KBM-7 (cell line): ENCODE data around the gene IFNA5.

ENCODE experiments used
- DNase-seq: peaks from one replicate; pipeline ENCODE4 v3.0.0-alpha.2; 2015
- in situ Hi-C: fragments of 300-500 bp; cut with MboI; formaldehyde crosslinking; loops from 2 replicates; pipeline ENCODE4 v1.14.3; 2020; ENCODE audit warnings: low sequenced_read_pairs, low pct_unique_long_range_greater_than_20kb, mixed read lengths

Gene IFNA5

DNA sequence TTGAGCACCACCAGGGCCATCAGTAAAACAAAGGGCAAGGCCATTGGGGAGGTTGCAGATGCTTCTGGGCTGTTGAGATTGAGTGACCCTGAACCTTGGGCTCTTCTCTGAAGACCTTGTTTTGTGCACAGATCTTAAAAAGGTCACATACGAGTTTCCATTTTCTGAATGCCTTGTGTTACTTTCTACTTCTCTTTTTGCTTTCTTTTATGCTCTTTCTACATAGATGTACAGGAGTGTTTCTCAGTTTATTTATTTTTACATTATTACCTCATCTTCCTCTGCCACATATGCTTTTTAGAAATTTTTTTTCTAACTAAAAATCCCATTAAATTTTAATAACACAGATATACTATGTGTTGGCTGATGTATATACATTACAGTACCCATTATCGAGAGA is at the start of gene IFNA5:
IFNA5 (minus strand) TSS at position 101 of the 400 bp plus-strand sequence; CDS start at position 44, 57 bp downstream.
- in situ Hi-C loops = loop anchor here (25.0 kb wide), 1 partner anchor 482 kb away; no protein-coding TSS in a partner anchor

DNA sequence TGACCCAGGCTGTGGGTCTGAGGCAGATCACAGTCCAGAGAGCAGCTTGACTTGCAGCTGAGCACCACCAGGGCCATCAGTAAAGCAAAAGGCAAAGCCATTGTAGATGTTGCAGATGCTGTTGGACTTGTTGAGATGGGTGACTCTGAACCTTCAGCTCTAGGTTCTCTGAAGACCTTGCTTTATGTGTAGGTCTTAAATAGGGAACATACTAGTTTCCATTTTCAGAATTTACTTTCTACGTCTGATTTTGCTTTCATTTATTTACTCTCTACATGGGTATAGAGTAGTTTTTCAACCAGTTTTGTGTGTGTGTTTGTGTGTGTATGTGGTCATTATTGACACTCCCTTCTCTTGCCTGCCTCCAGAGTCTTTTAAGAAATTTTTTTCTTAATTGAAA is 45.7 kb upstream of the IFNA5 start, which contains the start of gene IFNA6:
IFNA6 (minus strand) TSS at position 101 of the 400 bp plus-strand sequence; CDS start at position 101, 0 bp downstream.
- in situ Hi-C loops = no loop called here
- DNase-seq = no peak

More for the DNA sequence above, at the start of gene IFNA5:
- no peak for DNase-seq

DNA sequence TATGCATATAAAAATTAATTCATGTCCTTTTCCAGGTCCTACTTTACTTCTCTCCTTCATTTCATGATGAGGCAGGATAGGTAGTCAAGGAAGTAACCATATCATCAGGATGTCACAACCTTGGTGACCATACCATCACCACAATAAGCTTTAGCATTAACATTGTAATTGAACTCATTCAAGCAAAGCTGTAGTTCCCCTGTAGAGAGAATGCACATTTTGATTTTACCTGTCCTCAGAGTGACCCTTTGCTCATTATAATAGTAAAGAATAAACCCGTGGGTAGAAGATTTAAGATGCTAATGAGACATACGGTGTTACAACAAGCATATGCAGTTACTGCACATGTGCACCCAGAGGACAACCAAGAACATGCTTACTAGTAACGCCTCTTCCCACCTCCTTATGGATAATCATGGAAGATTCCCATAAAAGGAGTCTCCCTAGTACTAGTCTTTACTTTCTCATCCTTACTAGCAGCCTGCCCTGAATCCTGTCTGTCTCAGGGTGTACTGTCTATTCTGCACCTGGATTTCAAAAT is 43.4 kb upstream of the IFNA5 start:
- in situ Hi-C loops = no loop called here

DNA sequence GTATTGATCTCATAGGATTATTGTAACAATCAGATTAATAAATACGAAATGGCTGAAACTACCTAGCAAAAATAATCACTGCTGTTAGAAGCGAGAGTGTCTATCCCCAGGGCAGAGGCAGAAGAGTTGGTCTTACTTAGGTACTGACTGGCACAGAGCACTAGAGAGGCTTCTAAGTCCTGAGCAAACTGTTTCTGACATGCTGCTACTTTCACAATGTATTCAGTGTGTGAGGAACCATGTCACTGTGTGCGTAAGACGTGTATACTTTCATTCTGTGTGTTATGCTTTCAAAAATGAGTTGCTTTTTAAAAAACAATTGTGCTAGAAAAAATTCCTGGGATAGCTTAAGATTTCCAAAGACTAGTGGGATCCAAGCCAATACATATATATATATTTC is 35.6 kb upstream of the IFNA5 start:
- in situ Hi-C loops = no loop called here
- DNase-seq = no peak

More for the DNA sequence above, 43.4 kb upstream of the IFNA5 start:
- DNase-seq = no peak

DNA sequence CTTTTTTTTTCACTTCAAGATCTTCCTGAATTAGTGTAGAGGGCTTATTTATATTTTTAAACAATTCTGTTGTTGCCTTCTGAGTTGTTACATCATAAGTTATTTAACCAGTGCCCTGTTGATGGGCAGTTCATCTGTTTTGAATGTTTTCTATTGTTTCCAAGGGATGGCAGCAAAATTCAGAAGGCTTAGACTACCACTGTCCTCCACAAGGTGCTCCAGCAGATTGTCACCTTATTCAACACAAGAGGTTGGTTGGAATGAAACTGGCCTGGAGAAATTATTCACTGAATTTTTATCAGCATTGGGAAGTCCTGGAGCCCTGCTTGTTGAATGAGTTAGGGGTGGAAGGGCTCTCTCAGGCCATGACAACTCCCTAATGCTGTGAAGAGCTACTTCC is 31.3 kb upstream of the IFNA5 start:
- in situ Hi-C loops = no loop called here
- no peak for DNase-seq

DNA sequence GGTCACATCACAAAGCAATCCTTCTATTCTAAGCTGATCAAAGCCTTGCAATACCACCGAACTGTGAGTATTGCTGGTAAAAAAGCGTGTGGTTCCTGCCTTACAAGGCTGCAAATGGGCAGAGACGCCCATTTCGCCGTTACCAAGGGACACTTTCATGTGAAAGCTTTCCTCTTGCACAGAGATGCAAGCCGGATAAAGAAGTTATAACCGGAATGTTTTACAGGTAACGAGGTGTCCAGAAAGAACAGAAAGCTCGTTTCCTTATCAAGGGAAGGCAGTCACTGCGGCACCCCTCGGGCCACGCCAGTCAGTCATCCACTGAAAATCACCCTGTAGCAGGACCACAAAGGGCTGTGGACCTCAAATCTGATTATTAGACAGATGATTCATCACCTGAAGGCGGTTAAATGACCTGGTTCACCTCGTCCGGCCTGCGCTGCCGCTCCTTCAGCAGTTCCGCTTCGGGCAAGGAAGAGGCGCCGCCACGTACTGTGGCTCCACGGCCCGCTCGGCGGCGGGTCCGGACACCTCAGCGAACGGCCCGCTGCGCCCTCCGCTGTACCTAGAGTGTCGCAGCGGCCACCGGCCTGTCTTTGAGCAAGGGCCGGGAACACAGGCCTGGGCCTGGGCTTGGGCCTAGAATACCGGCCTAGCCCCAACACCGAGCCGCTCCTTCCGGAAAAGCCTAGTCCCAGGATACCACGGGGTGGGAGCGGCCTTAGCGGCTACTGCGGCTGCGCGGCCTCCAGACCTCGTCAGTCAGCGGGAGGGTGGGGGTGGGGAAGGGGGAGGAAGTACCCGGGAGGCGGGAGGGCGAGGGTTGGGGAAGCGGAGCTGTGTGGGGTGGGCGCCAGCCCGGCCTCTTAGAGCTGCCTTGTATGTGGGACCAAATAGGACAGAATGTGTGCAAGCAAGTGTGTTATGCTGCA is 29.9 kb upstream of the IFNA5 start, which contains the start of gene KLHL9:
KLHL9 (minus strand) TSS at position 704 of the 932 bp plus-strand sequence; CDS start at position 159, 545 bp downstream.
- peak; percentile 88 for DNase-seq
- in situ Hi-C loops = no loop called here

DNA sequence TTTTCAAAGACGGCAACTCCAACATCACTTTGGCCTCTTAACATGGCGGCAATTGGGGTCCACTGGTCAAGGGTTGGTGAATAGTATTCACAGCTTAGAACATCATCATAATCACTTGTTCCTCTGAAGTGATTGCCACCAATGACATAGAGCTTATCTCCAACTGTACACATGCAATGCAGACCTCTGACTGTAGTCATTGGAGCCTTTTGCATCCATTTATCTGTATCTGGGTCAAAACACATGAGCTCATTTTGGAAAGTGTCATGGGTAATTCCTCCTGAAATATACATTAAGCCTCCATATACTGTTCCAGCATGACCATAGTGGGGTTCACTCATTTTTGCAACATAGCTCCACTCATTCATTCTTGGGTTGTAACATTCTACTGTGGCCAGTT is 28.1 kb upstream of the IFNA5 start:
- in situ Hi-C loops = no loop called here
- DNase-seq = no peak

DNA sequence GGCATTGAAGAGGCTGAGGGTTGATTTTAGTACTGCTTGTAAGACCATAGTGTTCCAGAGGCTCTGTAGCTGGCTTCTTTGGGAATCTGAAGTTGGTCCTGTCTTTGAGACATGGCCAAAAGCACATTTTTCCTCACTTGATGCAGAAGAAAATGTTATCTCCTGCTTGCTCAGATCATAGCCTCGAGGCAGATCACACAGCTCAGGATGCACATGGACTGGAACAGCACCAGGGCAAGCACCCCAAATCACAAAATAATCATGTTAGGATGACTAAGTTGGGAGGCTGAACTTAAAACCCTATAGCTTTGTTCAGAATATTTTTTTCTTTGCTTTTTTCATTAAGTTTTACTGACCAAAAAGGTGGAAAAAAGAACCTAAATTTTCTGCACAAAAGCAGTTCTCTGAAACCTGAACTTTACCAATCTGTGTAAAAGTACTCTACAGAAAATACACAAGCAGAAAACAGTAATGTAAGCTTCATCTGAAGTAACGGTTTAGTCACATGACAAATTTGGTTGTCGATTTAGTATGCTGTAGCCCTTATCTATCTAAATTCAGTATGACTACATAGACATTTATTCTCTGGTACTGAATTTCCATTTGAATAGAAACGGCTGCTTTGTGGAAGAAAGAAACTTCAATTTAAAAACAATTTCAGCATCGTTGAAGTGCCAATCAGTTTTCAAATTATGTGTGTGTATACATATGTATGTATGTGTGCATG is 26.7 kb upstream of the IFNA5 start:
- in situ Hi-C loops = no loop called here
- no peak for DNase-seq

DNA sequence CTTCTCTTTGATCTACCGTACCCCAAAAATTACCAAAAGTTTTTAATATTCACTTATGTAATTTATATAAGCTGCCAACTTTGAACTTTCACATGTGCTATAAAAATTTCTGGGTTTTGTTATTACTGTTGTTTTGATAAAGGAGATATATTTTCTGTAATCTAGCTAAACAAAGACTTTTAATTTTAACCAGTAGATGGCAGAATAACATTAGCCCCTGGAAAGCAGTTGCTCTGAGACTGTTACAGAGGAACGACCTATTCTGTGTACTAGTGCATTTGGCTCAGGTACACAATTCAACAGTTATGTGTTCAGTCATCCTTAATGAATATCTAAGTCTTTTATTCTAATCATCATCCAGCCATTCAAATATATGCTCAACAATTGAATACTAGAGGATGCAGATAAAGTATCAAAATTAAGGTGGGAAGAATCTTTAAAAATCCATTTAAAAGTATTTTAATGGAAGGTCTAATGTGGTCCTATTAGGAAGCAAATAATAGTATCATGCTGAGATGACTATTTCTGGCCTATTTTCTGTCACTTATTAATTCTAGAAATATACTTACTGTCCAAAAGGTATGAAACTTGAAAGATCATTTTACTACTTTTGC is 21.5 kb upstream of the IFNA5 start:
- in situ Hi-C loops = no loop called here
- peak; percentile 68 for DNase-seq

DNA sequence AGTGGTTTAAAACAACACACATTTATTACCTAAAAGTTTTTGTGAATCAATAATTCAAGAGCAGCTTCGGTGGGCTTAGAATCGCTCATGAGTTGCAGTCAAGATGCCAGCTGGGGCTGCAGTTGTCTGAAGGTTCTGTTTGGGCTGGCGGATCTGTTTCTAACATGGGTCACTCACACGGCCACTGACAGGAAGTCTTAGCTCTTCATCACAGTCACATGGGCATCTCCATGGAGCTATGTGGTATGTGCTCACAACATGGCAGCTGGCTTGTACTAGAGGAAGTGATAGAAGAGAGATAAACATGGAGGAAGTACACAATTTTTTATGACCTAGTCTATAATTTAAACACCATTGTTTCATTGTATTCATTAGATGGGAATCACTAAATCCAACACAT is 18.9 kb upstream of the IFNA5 start:
- DNase-seq = peak; percentile 49
- in situ Hi-C loops = loop anchor here (25.0 kb wide), 1 partner anchor 463 kb away; no protein-coding TSS in a partner anchor

DNA sequence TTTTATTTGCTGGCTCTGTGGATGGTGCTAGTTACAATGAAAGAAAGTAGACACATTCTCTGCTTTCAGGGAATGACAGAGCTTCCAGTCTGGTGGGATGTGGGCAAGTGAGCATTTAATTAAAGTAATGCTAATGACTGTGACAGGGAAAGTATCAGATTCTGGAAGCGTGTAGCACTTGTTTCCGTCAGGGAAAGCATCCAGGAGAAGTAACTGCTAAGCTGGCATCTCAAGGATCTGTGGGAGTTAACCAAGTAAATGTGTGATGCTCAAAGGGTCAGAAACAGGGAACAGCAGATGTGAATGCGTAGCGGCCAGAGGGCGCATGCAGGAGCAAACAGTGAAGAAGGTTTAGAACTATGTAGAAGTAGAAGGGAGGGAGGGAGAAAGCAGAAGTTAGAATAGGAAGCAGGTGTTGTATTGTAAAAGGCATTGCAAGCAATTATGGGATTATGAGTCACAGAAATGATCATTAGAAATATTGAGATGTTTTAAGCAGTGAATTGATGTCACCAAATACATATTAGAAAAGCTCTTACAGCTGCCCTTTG is 17.9 kb upstream of the IFNA5 start:
- in situ Hi-C loops = loop anchor here (25.0 kb wide), 1 partner anchor 464 kb away; no protein-coding TSS in a partner anchor
- DNase-seq = peak; percentile 94

DNA sequence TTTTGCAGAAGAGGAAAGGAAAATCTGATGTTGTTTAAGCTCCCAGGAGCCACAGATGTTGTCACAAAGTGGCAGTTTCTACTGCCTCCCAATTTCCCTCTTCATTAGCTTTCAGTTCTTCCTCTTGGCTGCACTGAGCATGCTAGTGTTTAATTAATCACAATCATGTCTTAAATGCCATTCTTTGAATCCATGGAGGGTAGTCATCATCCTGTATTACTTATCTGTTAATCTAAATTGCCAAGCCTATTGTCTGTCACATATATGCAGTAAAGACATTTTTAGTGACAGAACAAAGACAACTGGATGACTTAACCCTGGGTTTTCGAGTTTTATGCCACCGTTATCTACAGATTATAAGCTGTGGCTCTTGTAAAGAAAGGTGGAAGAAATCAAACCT is 15.4 kb upstream of the IFNA5 start:
- in situ Hi-C loops = loop anchor here (25.0 kb wide), 1 partner anchor 467 kb away; no protein-coding TSS in a partner anchor
- no peak for DNase-seq

DNA sequence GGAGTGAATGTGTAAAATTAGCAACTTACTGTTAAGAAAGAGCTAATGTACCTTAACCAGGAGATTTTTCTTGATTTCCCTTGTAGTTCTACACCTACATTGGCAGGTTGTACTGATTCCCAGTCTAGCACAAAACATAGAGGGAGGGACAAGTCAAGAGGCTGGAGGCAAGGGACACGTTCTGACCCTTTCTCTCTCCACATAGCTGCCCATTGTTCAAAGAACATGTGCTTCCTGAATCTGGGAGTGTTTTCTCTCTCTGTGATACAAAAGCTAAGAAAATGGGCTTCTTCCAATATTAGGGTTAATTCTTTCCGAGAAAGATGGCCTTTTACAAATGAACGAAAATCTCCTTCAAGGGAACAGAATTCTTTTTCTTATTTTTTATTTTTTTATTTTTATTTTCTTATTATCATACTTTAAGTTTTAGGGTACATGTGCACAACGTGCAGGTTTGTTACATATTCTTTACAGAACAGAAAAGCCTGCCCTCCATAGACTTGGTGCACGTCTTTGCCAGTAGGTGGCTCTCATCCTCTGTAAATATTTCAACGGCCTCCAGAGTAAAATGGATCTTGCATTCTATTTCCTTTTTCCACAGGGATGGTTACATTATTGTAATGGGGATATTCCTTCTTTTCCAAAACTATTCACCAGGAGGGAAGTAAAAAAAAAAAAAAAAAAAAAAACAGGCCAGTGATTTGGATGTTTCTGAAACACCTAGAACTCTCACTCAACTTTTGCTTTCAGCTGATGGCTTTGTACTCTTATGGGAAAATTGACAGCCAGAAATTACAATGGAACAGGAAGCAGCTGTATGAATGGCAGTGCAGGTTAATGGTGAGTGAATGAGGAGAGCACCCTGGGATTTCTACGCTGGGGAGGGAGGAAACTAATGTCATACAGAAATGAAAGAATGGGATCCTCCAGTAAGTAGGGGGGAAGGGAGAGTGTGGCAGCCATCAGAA is 13.1 kb upstream of the IFNA5 start:
- peak; percentile 69 for DNase-seq
- in situ Hi-C loops = loop anchor here (25.0 kb wide), 1 partner anchor 469 kb away; no protein-coding TSS in a partner anchor

DNA sequence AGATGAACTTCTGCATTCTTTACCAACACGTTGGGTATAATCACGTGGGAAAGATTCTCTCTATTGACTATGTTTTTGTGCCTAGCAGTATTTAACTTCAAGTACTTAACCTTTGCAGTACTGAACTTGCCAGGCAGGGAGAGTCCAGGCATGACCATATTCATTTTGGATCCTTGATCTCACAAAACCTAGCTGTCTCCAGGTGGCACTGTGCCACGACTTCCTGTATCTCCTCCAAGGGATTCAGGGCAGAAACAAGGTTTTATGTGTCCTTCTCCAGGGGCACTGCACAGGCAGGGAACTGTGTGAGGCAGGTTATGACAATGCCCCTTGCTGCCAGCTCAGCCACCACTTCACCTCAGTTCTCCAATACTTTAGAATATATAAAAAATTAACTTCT is 11.7 kb upstream of the IFNA5 start:
- in situ Hi-C loops = loop anchor here (25.0 kb wide), 1 partner anchor 470 kb away; no protein-coding TSS in a partner anchor
- DNase-seq = no peak

DNA sequence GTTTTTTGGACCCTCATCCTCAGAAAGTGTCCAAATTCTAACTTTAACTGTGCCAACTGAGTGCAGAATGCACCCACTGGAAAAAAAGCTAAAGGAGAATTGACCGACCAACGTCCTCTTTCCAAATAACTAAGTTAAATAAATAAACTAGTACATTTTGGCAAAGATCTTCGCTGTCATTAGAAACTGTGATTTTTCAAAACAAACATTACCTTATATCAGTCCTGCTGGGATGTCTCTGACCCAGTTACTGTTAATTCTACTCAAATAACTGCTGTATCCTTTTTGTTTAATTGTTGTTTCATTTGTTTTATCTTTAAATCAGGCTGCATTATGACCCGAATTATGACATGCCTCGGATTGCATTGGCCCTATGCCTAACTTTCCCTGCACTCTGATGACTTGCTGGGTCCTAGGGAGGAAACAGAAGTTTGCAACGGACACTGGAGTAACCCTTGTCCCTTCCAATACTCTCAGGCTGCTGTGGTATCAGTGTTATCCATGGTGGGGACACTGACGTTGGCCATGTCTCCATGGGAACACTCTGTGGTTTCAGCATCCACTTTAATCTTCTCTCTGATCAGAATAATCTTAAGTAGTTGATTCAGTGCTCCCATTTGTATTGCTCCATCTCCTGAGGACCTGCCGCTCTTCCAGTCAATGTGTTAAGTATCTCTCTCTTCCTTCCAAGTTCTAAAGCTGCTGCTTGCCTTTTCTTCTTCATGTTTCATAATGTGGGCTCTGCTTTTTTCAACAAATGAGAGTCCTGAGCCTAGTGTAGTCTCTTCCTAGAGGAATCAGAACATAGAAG is 11.1 kb upstream of the IFNA5 start:
- in situ Hi-C loops = loop anchor here (25.0 kb wide), 1 partner anchor 471 kb away; no protein-coding TSS in a partner anchor
- no peak for DNase-seq

DNA sequence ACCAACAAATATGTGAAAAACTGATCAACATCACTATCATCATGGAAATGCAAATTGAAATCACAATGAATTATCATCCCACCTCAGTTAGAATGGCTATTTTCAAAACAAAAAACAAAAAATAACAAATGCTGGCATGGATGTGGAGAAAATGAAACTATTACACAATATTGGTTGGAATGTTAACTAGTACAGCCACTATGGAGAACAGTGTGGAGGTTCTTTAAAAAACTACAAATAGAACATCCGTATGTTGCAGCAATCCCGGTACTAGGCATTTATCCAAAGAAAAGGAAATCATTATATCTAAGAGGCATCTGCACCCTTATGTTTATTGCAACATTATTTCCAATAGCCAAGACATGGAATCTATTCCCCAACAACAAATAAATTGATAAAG is 9.0 kb upstream of the IFNA5 start:
- no peak for DNase-seq
- in situ Hi-C loops = loop anchor here (25.0 kb wide), 1 partner anchor 473 kb away; no protein-coding TSS in a partner anchor

DNA sequence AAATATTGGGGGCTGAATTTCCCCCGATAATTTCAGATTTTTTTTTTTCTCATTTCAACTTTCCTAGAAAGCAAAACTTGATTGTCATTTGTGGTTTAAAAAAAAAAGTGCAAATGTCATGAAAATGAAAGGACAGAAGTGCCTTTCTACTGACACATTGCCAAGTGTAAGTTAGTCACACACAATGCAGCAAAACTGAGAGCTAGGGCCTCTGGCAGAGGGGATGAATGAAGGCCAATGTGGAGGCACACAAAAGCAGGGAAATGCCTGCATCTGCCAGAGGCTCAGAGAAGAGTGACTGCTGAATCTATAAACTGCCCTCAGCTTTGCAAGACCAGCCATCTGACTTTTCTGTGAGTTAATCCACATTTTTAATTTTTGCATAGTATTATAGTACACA is 6.8 kb upstream of the IFNA5 start:
- in situ Hi-C loops = loop anchor here (25.0 kb wide), 1 partner anchor 475 kb away; no protein-coding TSS in a partner anchor

More for the DNA sequence above, 6.8 kb upstream of the IFNA5 start:
- no peak for DNase-seq
